Urinary bladder (tissue), 4 donors: Measurements from ENCODE around the gene RETSAT. TPM values are rescaled to one million over a fixed set of nuclear protein-coding genes. Genes with fewer than 3 reads are reported as not detected.

Experiments
- DNase-seq: peaks from one replicate; pipeline ENCODE4 v3.0.0-alpha.2; 2015; ENCODE audit errors: extremely low spot score
- H3K27ac ChIP-seq: one replicate; pipeline ENCODE4 v1.5.1; 2013; ENCODE audit warnings: low read depth, mild to moderate bottlenecking, moderate library complexity
- H3K36me3 ChIP-seq: one replicate; pipeline ENCODE4 v1.6.1; 2013; ENCODE audit warnings: mild to moderate bottlenecking, moderate library complexity; ENCODE audit not compliant: insufficient read depth
- H3K4me1 ChIP-seq: one replicate; pipeline ENCODE4 v1.6.1; 2013; ENCODE audit warnings: mild to moderate bottlenecking, moderate library complexity; ENCODE audit not compliant: insufficient read depth
- H3K4me3 ChIP-seq: one replicate; pipeline ENCODE4 v1.5.1; 2013; ENCODE audit warnings: low read depth, low read length
- WGBS: extraction: QIAGEN DNeasy Blood & Tissue Kit; methylation state at CpG from one replicate; pipeline ENCODE4 v1.1.7; 2013; 5-methylcytosine and 5-hydroxymethylcytosine counted together
- polyA plus RNA-seq: library from polyadenylated mRNA; stranded (reverse); fragments of 200-250 nt; gene quantifications from one replicate; pipeline ENCODE4 v1.2.3, GENCODE V29; 2013
- total RNA-seq: library from RNA; depleted of rRNA; stranded (reverse); fragments of >200 nt; gene quantifications from one replicate; pipeline ENCODE4 v1.2.3, GENCODE V29; 2014
- donor health status: healthy with polysubstance abuse.
- donor health status: healthy.

The RETSAT gene
- total RNA-seq (22.5 TPM), polyA plus RNA-seq (34.4 TPM)

DNA sequence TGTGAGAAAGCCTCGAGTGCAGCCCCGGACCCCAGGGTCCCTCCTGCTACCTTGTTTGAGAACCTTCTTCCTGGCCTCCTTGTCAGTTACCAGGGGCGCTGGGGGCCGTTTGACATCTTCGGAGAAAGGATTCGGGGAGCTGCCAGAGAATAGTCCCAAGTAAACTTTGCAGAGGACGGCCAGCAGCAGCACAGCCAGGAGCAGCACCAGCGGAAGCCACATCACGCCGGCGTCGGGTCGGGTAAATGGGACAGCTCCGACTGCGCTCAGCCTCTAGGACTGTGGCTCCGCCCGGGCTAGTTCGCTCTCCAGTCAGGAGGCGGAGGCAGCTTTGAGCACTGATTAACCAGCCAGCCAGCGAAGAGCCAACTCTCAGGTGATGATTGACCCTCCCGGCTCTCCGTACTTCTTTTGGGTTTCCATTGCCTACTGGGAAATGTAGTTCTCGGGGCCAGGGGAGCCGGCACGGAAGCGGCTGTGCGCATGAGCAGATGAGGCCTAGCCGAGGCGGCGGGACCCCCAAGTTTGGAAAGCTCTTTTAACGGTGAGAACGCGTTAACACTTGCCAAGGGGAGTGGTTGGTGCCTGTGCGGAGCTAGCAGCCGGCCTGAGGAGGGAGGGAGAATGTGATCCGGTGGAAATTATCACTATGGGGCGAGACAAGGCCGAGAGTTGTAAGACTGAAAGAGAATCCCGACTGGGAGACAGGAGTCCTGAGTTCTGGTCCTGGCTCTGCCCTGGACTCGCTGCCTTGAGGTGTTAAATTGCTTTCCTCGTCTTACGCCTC, at the start of gene RETSAT, which contains the start of gene ELMOD3:
Gene RETSAT (minus strand): TSS at position 243 of the 787 bp plus-strand sequence. CDS start 21 bp downstream, at position 222.
Gene ELMOD3 (plus strand): TSS at position 484 of the 787 bp plus-strand sequence. CDS start 2,430 bp downstream, outside the sequence.
- peaks cover 3% of the 10 kb centered on the region for H3K36me3 ChIP-seq
- no peaks in the 10 kb centered on the region for H3K4me1 ChIP-seq
- WGBS: under 1% methylated on average over 42 of the region's 42 CpGs
- peak; percentile 98 for DNase-seq
- peak within 1 kb of the TSS; percentile 66 for H3K4me3 ChIP-seq
- H3K27ac ChIP-seq: peak within 1 kb of the TSS; percentile 69

- Histone ChIP-seq H3K36me3 (peaks cover 4% of the 10 kb centered on the region), H3K4me1 (no peaks in the 10 kb centered on the region), H3K27ac (no peak overlapping the region), H3K4me3 (no peak overlapping the region)
- no peak for DNase-seq
- 92% methylated on average over 8 of the region's 8 CpGs for WGBS
Measured at GRCh38 chr2:85401844-85402243, 47.5 kb upstream of the RETSAT start.

DNA sequence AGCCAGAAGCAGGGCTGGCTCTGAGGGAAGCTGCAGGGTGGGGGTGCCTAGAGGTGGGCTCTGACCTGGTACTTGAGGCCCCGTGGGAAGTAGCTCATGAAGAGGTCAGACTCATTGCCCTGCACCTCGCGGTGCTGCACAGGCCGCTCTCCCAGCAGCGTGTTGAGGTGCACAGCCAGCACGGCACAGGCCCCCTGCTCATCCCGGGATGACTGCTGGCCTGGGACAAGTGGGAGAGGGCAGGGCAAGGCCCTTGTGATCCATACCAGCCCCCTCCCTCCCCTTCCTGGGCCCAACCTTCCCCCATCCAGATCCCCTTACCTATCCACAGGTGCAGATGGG, 47.1 kb upstream of the RETSAT start:
- H3K36me3 ChIP-seq: peaks cover 4% of the 10 kb centered on the region
- no peak overlapping the region for H3K27ac ChIP-seq
- no peaks in the 10 kb centered on the region for H3K4me1 ChIP-seq
- no peak overlapping the region for H3K4me3 ChIP-seq
- no peak for DNase-seq
- 90% methylated on average over 7 of the region's 7 CpGs for WGBS

GRCh38 chr2:85400541-85401463, 46.5 kb upstream of the RETSAT start:
- Histone ChIP-seq H3K27ac (no peak overlapping the region), H3K4me3 (no peak overlapping the region), H3K36me3 (peaks cover 4% of the 10 kb centered on the region), H3K4me1 (no peaks in the 10 kb centered on the region)
- DNase-seq: no peak
- WGBS: 74% methylated on average over 14 of the region's 14 CpGs

- Histone ChIP-seq H3K4me1 (no peaks in the 10 kb centered on the region), H3K27ac (no peak overlapping the region), H3K36me3 (peaks cover 4% of the 10 kb centered on the region), H3K4me3 (no peak overlapping the region)
- DNase-seq: no peak
- 92% methylated on average over 8 of the region's 8 CpGs for WGBS
Measured at GRCh38 chr2:85400023-85400422, 45.7 kb upstream of the RETSAT start.

- Histone ChIP-seq H3K36me3 (peaks cover 4% of the 10 kb centered on the region), H3K4me3 (no peak overlapping the region), H3K27ac (no peak overlapping the region), H3K4me1 (no peaks in the 10 kb centered on the region)
- no peak for DNase-seq
- 96% methylated on average over 8 of the region's 8 CpGs for WGBS
Measured at GRCh38 chr2:85399183-85399455, 44.8 kb upstream of the RETSAT start.

DNA sequence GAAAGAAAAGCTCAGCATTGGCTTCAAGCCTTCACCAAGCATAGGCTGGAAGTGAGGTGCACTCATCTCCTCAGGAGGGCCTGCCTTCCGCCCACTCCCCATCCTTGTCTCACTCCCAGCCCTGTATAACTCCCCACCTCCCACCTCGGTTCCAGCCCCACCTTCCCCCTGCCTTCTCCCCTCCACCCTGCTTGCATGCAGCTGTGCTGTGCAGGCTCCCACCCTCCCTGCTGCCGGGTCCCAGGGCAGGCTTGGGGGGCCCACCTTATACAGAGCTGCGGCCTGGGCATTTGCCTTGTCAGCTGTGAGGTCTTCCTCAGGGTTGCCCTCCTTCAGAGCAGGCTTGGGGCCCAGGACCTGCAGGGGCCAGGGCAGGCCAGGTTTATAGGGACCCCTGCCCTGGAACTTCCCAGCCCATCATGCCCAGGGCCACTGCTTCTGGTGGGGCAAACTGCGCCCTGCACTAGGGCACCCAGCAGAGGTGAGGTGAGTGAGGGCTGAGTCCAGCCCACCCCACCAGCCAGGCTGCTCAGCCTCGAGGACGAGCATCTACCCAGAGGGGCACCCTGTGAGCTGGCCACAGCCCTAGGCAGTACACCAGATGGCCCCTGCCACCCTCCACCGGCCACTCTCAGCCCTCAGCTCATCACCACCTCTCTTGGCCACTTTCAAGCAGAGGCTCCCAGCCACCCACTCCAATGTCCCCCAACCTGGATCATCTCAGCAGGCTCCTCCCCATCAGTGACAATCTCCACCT, 44.3 kb upstream of the RETSAT start:
- Histone ChIP-seq H3K36me3 (peaks cover 4% of the 10 kb centered on the region), H3K4me1 (no peaks in the 10 kb centered on the region), H3K27ac (no peak overlapping the region), H3K4me3 (no peak overlapping the region)
- WGBS: 90% methylated on average over 8 of the region's 8 CpGs
- no peak for DNase-seq

DNA sequence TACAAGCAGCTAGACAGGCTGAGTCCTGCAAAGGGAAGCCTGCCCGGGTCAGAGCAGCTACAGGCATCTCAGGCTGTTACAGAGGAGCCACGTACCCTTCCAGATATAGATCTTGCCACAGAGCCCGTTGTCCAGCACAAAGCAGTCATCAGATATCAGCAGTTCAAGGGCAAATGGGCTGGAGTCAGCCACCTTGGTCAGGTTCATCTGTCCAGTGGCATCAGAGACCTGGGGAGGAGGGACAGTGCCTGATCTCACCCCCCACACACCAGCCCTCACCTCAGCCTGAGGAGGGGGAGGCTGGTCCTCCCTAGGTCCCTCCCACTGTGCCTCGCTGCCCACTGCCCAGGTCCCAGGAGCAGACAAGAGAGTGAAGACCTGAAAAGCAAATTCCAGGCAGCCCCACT, 43.6 kb upstream of the RETSAT start:
- Histone ChIP-seq H3K4me1 (no peaks in the 10 kb centered on the region), H3K4me3 (no peak overlapping the region), H3K27ac (peak overlapping the region; percentile 33), H3K36me3 (peaks cover 4% of the 10 kb centered on the region)
- DNase-seq: no peak
- 79% methylated on average over 4 of the region's 4 CpGs for WGBS

DNA sequence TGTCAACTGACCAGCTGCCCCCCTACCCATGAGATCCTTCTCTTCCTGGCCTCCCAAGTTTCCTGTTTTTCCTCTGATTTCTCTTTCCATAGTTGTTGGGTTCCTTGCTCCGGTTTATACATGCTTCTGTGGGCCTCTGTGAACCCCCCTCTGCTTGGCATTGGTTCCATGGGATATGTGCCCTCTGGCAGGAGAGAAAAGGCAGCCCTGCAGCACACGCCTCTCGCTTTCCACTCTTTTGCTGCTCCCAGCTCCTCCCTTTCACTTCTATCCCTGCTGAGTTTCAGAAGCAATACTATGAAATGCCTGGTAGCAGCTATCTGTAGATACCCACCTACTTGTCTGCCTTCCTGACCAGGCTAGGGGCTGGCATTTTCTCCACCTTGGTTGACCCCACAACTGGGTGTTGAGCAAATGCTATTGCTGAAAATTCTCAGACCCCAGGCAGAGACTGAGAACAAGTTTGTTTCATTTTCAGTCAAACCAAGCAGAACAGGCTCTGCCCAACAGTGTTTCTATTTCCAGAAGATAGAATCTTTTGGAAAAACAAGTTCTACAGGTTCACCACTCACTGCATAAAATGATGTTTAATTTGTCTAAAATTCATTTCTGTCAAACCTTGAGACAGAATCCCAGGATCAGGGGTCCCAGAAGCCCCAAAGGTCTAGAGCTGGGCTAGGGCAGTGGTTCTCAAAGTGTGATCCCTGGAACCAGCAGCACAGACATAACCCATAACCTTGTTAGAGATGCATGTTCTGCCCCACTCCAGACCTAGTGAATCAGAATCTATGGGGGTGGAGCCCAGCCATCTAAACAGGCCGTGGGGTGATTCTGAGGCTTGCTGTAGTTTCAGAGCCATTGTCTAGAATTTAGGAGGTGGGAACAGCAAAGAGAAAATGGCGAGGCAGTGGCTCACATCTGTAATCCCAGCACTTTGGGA, 42.5 kb upstream of the RETSAT start:
- 64% methylated on average over 5 of the region's 5 CpGs for WGBS
- Histone ChIP-seq H3K27ac (peak overlapping the region; percentile 38), H3K36me3 (peaks cover 5% of the 10 kb centered on the region), H3K4me3 (no peak overlapping the region), H3K4me1 (no peaks in the 10 kb centered on the region)
- no peak for DNase-seq

GRCh38 chr2:85395912-85396475, 41.7 kb upstream of the RETSAT start:
- H3K27ac ChIP-seq: peak overlapping the region; percentile 38
- no peak for DNase-seq
- 94% methylated on average over 14 of the region's 14 CpGs for WGBS
- no peak overlapping the region for H3K4me3 ChIP-seq
- no peaks in the 10 kb centered on the region for H3K4me1 ChIP-seq
- peaks cover 4% of the 10 kb centered on the region for H3K36me3 ChIP-seq

DNA sequence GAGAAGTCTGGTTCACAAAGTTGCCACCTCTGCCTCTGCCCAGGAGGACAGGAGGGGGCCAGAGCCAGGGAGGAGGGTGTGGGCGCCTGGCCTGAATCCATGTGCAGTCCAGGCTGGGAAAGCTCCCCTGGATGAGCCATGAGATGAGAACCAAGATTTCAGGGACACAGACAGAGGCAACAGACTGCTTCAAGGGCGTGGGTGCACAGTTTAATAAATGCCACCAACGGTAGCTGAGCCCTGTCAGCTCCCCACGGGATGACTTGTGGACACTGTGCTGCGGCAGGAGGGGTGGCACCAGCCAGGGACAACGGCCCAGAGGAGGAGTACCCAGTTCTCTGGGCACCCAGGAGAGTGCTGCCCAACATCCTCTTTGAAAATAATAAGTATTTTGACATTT, 40.6 kb upstream of the RETSAT start:
- Histone ChIP-seq H3K4me1 (no peaks in the 10 kb centered on the region), H3K4me3 (no peak overlapping the region), H3K36me3 (peaks cover 4% of the 10 kb centered on the region), H3K27ac (no peak overlapping the region)
- 86% methylated on average over 6 of the region's 6 CpGs for WGBS
- no peak for DNase-seq

DNA sequence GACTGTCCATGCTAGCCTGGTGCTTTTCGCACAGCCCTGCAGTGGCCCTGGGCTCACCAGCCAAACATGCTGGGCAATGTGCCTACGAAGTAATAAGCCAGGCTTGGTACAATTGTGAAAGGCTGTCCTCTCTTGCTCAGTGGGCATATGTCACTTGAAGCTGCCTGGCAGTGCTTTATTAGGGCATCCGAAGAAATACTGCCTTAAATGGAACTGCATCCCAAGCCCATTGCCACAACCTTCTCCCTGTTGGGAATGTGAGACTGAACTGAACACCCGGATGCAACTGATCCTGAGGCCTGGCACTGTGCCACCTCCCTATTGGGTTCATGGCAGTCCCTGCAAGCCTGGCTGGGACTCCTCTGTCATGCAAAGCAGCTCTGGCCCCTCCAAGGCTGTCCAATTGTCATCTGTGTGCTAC, 39.9 kb upstream of the RETSAT start:
- Histone ChIP-seq H3K4me1 (no peaks in the 10 kb centered on the region), H3K4me3 (no peak overlapping the region), H3K36me3 (peaks cover 4% of the 10 kb centered on the region), H3K27ac (no peak overlapping the region)
- 76% methylated on average over 4 of the region's 4 CpGs for WGBS
- DNase-seq: no peak
